Activated CD8-positive, alpha-beta memory T cell treated with anti-CD3 and anti-CD28 coated beads for 36 hours (primary cell): ENCODE measurements around the gene GCC2. TPM values are rescaled to one million over a fixed set of nuclear protein-coding genes. Genes with fewer than 3 reads are reported as not detected.

Source experiments
- CTCF ChIA-PET: fragments of 350-600 bp; sonication (Branson Sonifier 250); formaldehyde crosslinking; loops from one replicate; lab custom pipeline; 2021; ENCODE audit warnings: antibody characterized with exemption; lab: Charles Lee
- POLR2A ChIA-PET: fragments of 350-600 bp; sonication (Branson Sonifier 250); formaldehyde crosslinking; loops from one replicate; lab custom pipeline; 2021; ENCODE audit warnings: antibody characterized with exemption; lab: Charles Lee
- total RNA-seq, 2 experiments: library from RNA; stranded (reverse); gene quantifications; one replicate each; pipeline ENCODE4 v1.2.3, GENCODE V29; 2021

Gene GCC2, protein sequence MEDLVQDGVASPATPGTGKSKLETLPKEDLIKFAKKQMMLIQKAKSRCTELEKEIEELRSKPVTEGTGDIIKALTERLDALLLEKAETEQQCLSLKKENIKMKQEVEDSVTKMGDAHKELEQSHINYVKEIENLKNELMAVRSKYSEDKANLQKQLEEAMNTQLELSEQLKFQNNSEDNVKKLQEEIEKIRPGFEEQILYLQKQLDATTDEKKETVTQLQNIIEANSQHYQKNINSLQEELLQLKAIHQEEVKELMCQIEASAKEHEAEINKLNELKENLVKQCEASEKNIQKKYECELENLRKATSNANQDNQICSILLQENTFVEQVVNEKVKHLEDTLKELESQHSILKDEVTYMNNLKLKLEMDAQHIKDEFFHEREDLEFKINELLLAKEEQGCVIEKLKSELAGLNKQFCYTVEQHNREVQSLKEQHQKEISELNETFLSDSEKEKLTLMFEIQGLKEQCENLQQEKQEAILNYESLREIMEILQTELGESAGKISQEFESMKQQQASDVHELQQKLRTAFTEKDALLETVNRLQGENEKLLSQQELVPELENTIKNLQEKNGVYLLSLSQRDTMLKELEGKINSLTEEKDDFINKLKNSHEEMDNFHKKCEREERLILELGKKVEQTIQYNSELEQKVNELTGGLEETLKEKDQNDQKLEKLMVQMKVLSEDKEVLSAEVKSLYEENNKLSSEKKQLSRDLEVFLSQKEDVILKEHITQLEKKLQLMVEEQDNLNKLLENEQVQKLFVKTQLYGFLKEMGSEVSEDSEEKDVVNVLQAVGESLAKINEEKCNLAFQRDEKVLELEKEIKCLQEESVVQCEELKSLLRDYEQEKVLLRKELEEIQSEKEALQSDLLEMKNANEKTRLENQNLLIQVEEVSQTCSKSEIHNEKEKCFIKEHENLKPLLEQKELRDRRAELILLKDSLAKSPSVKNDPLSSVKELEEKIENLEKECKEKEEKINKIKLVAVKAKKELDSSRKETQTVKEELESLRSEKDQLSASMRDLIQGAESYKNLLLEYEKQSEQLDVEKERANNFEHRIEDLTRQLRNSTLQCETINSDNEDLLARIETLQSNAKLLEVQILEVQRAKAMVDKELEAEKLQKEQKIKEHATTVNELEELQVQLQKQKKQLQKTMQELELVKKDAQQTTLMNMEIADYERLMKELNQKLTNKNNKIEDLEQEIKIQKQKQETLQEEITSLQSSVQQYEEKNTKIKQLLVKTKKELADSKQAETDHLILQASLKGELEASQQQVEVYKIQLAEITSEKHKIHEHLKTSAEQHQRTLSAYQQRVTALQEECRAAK (N-terminal part only)
- total RNA-seq: 10 to 100 TPM; 33.5 to 42.6 TPM

DNA sequence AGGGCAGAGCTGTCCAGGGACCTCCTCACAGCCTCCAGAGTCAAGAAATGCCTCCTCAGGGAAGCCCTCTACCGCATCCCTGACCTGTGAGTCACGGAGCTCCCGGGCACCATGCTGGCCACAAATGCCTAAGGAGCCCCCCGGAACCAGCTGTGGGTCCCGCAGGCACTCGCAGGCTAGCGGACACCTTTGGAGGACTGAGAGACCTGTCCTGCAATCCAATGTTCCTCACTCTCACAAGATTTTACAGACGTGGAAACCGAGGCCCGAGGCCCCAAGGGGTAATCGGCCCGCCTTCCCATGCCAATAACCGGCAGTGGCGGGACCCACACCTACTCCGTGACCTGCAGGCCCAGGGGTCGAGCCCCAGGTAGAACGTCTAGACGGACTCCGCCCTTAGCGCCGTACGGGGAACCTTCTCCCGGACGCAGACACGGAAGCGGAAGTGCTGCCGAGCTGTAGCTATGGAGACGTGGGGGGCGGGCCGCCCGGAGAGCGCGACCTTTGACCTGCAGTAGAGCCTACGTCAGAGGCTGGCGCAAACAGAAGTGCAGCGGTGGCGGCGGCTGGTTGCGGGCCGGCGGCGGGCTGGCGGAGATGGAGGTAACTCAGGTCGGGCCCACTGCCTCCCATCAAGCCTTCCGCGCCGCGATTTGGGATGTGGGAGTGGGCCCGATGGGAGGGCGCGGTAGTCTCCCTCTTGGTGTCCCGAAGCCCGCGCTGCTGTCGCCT is at the start of gene GCC2:
Gene GCC2, plus strand, starts transcription at position 529 of the 732 bp plus-strand sequence. Its CDS starts 69 bp downstream, at position 598.
- CTCF ChIA-PET: interaction anchor here (1.1 kb wide), 1 partner anchor 135 kb away, joined by 3 read pairs; no protein-coding TSS in a partner anchor
- POLR2A ChIA-PET: interaction anchor here (0.6 to 1.5 kb wide), 2 partner anchors 85 to 270 kb away, joined by 3 to 7 read pairs; partner anchors contain the start of gene LIMS1

DNA sequence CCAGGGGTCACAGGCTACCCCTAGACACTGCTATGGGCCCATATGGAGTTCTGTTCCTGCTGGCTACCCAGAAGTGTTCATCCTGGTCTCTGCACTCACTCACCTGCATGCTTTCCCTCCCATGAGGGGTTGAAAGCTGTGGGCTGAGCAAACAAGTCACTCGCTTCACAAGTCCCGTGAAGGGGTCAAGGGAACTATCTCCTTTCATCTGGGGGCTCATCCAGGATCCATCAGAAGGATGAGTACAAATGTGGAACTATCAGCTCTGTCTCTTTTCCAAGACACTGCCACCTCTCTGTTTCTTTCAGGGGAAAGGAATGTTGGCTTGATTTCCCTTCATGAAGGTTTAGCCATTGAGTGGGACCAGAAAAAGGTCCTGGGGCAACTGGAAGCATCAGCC is 49.5 kb upstream of the GCC2 start:
- CTCF ChIA-PET: interaction anchor here (0.5 kb wide), 1 partner anchor 394 kb away, joined by 3 read pairs; no protein-coding TSS in a partner anchor

DNA sequence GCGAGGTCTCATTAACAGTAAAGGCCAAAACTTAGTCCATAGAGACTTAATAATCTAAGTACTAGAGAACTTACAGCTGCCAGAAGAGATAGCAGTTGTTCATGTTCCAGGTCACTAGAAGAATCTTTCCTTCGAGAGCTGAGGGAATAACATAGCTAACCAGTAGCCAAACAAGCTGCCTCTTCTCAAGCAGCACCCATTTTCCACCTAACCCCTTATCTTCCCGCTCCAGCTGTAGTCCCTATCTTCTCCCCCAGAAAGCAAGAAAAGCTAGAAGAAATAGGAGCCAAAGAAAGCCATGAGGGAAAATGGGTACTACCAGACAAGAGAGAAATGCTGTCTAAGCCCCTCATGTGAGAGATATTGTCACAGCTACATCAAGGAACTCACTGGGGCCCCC is 47.2 kb upstream of the GCC2 start:
- ChIA-PET CTCF (no interaction called here), POLR2A (no interaction called here)

More for the DNA sequence above, 49.5 kb upstream of the GCC2 start:
- POLR2A ChIA-PET: no interaction called here

DNA sequence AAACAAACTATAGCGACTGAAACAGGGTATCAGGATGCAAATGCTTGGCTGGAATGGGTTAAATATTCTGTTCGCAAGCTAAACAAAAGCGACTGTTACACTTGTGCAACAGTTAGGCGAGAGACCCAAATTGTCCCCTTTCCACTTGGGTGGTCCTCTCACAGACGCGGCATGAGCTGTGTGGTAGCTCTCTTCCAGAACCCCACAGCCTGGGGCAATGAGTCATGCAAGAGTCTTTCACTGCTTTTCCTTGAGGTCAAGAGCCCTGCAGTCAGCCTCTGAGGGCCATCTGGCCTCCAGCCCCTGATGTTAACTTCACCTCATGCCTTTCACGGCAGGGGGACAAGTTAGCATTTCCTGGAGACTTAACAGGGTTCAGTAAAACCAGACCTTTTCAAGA is 45.5 kb upstream of the GCC2 start:
- POLR2A ChIA-PET: no interaction called here
- CTCF ChIA-PET: no interaction called here

DNA sequence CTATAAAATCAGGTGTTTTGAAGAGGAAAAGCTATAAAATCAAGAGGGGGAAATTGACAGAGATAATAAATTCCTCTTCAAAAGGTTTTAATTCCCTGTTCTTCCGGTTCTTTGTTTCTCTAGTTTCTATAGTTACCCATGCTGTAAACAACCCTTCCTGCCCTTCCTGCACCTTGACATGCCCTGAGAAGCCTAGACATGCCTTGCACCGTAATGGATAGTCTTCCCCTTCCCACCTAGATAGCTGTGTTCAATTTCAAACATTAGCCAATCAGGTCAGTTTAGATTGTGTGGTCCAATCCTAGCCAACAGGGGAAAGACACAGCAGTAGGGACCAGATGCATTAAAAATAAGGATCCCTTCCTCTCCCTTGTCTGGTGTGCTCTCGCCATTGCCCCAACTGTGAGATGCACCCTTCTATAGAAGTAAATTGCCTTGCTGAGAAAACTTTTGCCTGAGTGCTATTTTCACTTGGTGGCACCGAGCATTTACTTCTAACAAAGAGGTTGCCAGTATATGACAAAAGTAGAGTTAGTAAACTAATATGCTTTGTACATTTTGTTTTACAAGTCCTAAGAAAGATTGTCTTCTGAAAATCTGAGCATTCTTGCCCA is 44.1 kb upstream of the GCC2 start:
- POLR2A ChIA-PET: no interaction called here
- CTCF ChIA-PET: no interaction called here

DNA sequence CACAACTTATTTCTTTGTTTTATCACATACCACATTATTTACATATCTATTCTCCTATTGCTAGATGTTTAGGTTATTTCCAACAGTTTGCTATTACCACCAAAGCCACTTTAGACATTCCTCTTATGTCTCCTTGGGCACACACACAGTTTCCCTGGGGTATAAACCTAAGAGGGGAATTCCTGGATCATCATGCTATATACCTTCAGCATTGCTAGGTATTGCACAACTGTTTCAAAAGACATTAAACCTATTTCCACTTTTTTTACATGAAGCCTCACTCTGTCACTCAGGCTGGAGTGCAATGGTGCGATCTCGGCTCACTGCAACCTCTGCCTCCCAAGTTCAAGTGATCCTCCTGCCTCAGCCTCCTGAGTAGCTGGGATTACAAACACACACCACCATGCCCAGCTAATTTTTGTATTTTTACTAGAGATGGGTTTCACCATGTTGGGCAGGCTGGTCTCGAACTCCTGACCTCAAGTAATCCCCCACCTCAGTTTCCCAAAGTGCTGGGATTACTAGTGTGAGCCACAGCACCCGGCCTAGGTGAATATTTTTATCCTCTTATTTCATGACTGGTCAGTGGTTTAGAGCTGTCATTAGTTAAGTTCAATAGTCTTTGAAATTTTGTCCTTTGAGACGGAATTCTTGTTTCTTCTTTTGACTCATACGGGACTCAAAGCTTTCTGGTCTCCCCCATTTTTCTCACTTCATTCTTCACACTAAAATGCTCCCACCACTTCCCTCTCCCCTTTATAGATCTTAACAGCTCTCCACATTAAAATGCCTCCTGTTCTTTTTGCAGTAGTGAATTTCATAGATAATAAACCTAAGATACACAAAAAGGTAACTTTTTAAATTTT is 40.9 kb upstream of the GCC2 start:
- ChIA-PET POLR2A (no interaction called here), CTCF (no interaction called here)

DNA sequence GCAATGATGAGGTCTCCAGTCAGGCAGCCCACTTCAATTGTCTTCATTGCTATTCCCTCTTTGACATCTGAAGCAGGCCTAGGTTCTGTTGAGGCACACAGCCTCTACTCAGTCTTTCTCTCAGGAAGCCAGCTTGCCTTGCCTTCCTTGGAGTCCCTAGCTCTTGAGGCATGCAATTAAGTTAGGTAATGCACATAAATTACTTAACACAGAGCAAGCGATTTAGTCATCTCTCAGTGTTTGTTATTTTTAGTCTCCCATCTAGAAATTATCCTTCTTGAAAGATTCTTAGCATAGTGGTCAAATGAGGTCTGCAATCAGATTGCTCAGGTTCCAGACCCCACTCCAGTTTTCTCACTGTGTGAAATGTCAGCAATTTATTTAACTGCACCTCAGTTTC is 39.2 kb upstream of the GCC2 start:
- CTCF ChIA-PET: no interaction called here
- POLR2A ChIA-PET: no interaction called here

DNA sequence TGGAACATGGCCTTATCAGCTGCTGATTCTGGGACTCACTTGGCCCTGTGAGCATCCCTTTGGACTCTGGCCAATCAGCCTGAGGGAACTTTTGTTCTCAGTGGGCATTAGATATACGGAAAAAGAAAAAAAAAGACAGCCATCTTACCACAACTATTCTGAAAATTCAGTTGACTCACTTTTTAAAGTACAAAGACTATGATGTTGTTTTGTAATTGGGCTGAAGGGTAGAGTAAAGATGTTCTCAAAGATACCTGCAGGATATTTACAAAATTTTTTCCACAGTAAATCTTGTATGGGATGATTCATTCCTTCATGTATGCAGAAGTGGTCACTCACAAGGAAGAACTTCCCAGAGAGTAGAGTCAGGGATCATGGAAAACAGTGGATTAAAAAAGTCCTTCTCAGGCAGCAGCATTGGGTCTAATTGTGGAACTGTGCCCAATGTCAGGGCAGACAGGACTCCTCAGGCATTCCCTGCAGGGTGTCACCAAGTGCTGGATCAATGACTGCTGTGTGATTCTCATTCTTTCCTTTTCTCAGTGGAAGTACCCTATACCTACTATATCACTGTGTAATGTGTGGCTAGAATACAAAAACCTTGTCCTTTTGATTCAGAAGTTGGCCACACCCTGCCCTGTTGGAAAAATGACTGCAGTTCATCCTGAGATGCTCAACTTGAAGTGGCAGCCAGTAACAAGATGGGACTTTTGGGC is 35.9 kb upstream of the GCC2 start:
- POLR2A ChIA-PET: no interaction called here
- CTCF ChIA-PET: no interaction called here

DNA sequence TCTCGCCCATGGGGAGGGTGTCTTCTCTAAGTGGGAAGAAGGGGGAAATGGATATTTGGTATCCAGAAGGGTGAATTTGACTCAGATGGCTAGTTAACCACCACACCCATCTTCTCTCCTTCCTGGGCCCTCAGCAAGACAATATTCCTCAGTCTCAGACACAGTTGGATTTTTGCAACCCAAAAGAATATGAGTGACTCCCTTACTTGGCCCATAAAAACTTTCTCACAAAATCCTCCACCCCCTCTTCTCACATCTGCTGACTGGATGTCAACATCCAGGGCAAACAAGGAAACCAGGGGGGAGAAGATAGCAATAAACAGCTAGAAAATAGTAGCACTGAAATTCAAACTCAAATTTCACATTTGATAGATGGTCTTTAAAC is 35.3 kb upstream of the GCC2 start:
- POLR2A ChIA-PET: no interaction called here
- CTCF ChIA-PET: no interaction called here

DNA sequence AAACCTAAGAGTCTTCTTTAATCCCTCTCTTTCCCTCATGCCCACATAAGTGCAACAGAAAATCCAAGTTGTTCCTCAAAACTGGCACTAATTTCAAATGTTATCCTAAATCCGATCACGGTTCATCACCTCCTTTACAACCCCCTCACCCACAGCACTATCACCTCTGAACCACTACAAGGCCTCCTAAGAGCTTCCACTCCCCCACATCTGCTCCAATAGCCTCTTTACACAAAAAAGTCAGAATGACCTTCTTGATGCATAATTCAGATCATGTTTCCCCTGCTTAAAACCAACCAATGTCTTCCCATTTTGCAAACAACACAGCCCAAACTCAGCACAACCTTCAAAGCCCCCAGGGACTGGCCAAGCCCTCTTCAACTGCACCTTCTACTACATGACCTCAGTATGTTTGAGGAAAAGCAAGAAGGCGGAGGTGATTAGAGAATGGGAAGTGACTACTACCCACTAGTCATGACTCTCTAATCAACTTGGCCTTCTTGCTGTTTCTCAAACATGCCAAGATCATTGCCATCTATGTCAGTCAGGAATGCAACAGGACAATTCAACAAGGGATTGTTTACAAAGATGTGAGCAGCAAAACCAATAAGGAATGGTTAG is 34.6 kb upstream of the GCC2 start:
- ChIA-PET CTCF (no interaction called here), POLR2A (no interaction called here)

DNA sequence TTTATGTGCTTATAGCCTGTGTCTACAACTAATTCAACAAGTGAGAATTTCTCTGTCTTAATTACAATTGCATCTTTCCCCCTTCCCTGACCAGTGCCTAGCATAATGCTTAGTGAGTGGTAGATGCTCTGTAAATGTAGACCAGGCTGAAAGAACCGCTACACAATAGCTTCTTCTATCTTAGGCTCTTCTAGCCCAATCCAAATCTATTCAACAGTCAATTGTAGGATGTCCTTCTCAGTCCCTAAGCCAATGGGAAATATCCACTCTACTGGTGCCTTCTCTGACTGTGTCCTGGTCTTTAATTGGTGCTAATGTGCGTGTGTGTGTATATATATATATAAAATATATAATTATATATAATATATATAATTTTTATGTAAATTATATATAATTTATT is 34.1 kb upstream of the GCC2 start:
- CTCF ChIA-PET: no interaction called here
- POLR2A ChIA-PET: no interaction called here

DNA sequence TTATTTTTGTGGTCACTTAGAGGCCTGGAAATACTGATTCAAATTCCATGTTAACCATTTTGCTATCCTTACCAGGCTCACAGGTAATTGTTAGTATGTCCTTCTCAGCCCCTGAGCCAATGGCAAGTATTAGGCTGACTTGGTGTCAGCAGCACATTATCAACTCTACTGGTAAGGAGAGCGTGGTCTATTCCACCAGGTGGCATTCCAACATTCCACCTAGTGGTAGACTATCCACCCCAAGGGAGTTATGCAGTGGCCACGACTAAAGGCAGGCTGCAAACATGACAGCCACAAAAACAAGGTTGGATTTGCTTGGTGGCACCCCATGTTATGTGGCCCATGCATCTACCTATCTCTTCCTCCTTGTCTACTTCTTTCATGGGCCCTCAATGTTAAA is 31.8 kb upstream of the GCC2 start:
- ChIA-PET POLR2A (no interaction called here), CTCF (interaction anchor here (0.6 kb wide), 1 partner anchor 83 kb away, joined by 3 read pairs; no protein-coding TSS in a partner anchor)

DNA sequence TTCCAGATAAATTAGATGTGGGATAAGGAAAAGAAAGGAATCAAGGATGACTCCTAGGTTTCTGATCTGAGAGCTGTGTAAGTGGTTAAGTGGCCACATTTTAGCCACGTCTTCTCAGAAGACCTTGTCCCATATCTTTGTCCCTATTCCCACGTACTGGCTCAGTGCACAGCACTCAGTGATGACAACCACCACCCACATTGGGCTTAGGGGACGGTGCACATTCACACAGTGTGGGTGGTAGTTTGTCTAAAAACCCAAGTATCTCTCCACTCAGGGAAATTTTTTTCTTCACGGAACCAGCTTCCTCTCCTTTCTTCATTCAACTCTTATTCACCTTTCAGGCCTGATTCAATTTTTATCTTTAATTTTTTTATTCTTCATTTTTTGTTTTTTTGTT is 30.6 kb upstream of the GCC2 start:
- CTCF ChIA-PET: no interaction called here
- POLR2A ChIA-PET: no interaction called here

DNA sequence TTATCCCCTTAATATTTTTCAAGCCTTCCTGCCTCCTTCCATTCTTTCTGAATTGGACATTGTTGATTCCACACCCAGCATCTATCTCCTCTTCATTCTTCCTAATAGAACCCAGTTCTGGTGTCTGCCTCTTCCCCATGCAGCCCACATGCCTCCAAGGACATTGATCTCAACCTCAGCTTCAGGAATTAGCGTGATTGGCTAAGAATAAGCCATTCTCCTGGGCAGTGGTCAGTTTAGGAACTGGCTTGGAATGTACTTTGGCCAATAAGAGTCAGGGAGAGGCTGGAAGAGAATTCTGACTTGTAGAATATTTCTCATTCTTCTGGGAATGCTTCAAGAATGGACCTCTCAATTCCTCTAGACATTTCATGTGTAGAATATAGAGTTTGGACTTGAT is 25.9 kb upstream of the GCC2 start:
- ChIA-PET POLR2A (no interaction called here), CTCF (no interaction called here)

DNA sequence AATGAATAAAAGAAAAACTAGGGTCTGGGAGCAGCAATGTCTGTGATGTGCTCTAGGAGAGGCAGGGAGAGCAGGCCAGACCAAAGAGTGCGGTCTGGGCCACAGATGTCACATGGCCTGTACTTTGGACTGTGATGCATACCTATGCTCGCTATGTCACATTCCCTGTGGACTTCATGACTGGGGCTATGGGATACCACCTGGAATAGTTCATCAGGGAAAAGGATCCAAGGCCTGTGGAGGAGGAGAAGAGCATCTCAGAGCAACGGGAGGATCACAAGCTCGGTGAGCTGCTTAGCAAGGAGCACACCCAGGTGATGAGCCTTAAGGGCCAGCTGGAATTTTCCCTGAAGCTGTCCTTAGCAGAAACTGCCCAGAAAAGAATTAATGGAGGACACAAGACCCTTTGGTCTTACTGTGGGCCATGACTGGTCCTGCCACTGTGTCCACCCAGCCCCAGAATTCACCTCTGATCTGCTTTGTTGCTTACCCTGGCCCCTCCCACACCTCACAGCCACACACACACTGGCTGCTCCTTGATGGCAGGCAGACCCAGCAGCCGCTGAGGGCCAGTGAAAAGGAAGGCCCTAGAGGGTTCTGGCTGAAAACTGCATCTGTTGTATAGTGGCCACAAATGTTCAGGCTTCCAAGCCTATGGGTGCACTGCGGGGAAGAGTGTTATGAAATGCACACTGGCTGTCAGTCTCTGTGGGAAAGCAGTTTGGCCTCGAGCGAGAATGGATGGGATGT is 25.3 kb upstream of the GCC2 start:
- CTCF ChIA-PET: no interaction called here
- POLR2A ChIA-PET: no interaction called here
